ENCODE measurements around the gene PUDP.

DNA sequence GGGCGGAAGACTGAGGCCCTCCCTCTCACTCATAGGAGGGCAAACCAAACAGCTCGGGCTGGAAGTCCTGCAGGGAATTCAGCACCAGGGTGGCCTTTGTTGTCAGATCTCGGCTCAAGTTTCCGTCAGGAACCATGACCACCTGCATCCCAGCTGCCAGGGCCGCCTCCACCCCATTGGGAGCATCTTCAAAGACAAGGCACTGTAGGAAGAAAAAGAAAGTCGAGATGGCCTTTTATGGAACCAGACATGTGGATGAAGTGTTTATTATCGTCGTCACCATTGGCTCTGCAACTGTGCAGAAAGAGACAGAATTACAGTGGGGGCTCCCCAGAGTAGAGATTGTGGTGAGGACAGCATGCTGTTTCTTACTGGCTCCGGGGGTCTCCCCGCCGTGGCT lies 97.7 kb downstream of the PUDP start:
- TF ChIP-seq POLR2A (IDR thresholded peaks at IDR 0.05) (no peak), EP300 (IDR thresholded peaks at IDR 0.05) (no peak), POLR2AphosphoS5 (IDR thresholded peaks at IDR 0.05) (no peak)
- TF ChIP-seq, protein P1, sequence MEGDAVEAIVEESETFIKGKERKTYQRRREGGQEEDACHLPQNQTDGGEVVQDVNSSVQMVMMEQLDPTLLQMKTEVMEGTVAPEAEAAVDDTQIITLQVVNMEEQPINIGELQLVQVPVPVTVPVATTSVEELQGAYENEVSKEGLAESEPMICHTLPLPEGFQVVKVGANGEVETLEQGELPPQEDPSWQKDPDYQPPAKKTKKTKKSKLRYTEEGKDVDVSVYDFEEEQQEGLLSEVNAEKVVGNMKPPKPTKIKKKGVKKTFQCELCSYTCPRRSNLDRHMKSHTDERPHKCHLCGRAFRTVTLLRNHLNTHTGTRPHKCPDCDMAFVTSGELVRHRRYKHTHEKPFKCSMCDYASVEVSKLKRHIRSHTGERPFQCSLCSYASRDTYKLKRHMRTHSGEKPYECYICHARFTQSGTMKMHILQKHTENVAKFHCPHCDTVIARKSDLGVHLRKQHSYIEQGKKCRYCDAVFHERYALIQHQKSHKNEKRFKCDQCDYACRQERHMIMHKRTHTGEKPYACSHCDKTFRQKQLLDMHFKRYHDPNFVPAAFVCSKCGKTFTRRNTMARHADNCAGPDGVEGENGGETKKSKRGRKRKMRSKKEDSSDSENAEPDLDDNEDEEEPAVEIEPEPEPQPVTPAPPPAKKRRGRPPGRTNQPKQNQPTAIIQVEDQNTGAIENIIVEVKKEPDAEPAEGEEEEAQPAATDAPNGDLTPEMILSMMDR (IDR thresholded peaks at IDR 0.05) = no peak
